Breast epithelium (tissue), 3 donors: ENCODE results near the gene RTP2.

Experiments used
- CTCF ChIP-seq, 3 donors: fragments of 450-650 bp; IDR thresholded peaks; one replicate each; pipeline ENCODE4 v1.5.1; 2016 to 2017; ENCODE audit warnings: antibody characterized with exemption in 3 of 3, mild to moderate bottlenecking in 3 of 3, moderate library complexity in 3 of 3
- POLR2A ChIP-seq: fragments of 450-650 bp; IDR thresholded peaks from one replicate; pipeline ENCODE4 v1.6.1; 2016; ENCODE audit warnings: antibody characterized with exemption, mild to moderate bottlenecking, moderate library complexity

GRCh38 chr3:187693431-187693830 lies 8.9 kb downstream of the RTP2 start:
- no peak for TF ChIP-seq CTCF (IDR thresholded peaks at IDR 0.05)
- no peak for TF ChIP-seq POLR2A
